ENCODE results near the gene PDE1C. TPM values are rescaled to one million over a fixed set of nuclear protein-coding genes. Genes with fewer than 3 reads are reported as not detected.

The PDE1C gene
- total RNA-seq, 2 donors from 2014 or later, result 35.7 to 47.8 TPM

DNA sequence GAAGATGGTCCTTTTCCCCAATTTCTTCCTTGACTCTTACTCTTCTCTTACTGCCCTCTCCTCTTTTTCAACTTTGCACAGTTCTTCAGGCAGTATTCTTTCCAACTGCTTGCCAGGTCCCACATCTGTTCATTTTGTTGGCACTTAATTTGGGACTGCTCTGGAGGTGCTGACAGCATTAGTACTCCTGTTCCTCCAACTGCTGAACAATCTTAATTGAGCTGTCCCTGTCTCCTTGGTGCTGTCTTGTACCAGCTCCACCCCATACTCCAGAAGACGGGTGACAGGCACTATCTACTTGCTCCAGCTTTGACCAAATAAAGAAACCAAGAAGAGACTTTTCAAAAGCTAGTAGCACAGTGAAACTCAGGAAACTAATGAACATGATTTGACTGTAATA lies 160.0 kb downstream of the PDE1C start:
- TF ChIP-seq, protein P1, sequence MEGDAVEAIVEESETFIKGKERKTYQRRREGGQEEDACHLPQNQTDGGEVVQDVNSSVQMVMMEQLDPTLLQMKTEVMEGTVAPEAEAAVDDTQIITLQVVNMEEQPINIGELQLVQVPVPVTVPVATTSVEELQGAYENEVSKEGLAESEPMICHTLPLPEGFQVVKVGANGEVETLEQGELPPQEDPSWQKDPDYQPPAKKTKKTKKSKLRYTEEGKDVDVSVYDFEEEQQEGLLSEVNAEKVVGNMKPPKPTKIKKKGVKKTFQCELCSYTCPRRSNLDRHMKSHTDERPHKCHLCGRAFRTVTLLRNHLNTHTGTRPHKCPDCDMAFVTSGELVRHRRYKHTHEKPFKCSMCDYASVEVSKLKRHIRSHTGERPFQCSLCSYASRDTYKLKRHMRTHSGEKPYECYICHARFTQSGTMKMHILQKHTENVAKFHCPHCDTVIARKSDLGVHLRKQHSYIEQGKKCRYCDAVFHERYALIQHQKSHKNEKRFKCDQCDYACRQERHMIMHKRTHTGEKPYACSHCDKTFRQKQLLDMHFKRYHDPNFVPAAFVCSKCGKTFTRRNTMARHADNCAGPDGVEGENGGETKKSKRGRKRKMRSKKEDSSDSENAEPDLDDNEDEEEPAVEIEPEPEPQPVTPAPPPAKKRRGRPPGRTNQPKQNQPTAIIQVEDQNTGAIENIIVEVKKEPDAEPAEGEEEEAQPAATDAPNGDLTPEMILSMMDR (IDR thresholded peaks at IDR 0.05), result no peak
- H3K27ac ChIP-seq, result peak overlapping the region in 1 of 2 donors; percentile 29
- H3K4me1 ChIP-seq, result peaks cover 0 to 17% of the 10 kb centered on the region in 2 donors
- no peak overlapping the region for H3K4me3 ChIP-seq
- H3K27me3 ChIP-seq, result no peaks in the 10 kb centered on the region
- no peaks in the 10 kb centered on the region for H3K36me3 ChIP-seq
- no peaks in the 10 kb centered on the region for H3K9me3 ChIP-seq
- no peak for DNase-seq (ENCODE audit: low spot score)

DNA sequence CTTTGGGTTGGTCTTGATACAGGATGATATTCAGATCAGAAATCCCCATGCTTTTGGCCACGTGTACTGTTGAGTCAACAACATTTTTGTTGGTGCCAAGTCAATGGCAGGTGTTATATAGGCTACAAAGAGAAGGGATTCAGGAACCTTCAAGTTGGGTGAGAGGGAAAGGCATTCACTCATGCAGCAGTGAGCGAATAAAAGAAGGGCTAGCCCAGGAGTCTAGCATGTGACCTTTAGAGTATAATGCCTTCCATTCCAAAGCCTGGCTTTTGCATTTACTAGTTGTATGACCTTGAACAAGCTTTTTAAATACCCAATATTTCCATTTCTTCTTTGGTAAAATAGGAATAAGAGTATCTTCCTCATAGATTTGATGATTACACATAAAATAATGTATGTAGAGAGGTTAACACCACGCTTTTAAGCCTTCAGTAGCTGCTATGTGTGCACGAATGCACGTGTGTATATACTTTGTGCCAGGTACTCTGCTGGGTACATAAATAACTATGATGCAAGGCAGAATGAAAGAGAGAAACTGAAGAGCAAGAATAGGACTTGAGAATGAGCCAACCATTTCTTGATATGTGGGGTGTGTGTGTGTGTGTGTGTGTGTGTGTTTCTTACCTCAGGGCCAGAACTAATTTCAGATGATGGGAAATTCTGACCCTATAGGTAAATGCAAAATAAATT lies 163.6 kb downstream of the PDE1C start:
- TF ChIP-seq, protein P1 (IDR thresholded peaks at IDR 0.05), result no peak
- Histone ChIP-seq H3K9me3 (no peaks in the 10 kb centered on the region), H3K4me1 (peaks cover 0 to 8% of the 10 kb centered on the region in 2 donors), H3K4me3 (no peak overlapping the region), H3K27me3 (no peaks in the 10 kb centered on the region), H3K36me3 (no peaks in the 10 kb centered on the region), H3K27ac (peak overlapping the region in 1 of 2 donors; percentile 61)
- no peak for DNase-seq (ENCODE audit: low spot score)

DNA sequence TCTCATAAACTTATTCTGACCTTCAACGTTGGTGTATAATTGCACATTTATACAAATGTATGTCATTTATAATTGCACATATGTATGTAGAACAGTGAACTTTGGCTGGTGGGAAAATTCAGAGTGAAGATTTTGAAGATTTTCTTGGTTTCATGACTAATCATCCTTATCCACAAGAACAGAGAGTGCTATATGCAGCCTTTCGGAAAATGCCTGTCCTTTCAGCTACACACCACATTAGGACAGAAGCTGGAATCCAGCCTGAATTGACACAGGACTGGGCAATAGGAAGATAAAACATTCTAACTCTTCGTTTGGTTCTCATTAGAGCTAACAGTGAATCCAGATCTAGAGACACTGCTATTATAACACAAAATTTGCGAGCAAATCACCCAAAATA lies 166.2 kb downstream of the PDE1C start:
- peak overlapping the region in 1 of 2 donors; percentile 42 for H3K27ac ChIP-seq
- TF ChIP-seq, protein P1 (IDR thresholded peaks at IDR 0.05), result no peak
- no peak for DNase-seq (ENCODE audit: low spot score)
- no peaks in the 10 kb centered on the region for H3K36me3 ChIP-seq
- no peaks in the 10 kb centered on the region for H3K9me3 ChIP-seq
- H3K27me3 ChIP-seq, result no peaks in the 10 kb centered on the region
- H3K4me3 ChIP-seq, result no peak overlapping the region
- H3K4me1 ChIP-seq, result peaks cover 0 to 4% of the 10 kb centered on the region in 2 donors

DNA sequence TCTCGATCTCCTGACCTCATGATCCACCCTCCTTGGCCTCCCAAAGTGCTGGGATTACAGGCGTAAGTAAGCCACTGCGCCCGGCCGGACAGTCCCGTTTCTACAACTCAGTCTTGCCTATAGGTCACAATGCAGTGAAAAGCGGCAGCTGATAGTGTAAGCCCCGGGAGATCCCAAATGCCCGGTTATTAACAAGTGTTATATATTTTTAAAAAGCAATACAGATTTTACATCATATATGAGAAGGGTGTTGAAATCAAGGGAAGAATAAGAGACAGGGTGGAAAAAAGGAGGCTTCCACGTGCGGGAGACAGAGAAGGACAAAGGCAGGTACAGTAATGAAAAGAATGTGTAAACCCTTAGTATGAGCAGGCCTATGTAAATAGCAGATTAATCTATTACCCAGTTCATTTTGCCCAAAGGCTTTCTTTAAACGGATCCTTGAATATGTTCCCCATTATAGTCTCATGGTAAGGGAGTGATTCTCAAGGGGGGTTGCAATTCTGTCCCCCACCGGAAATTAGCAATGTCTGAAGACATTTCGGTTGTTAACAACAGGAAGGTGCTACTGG lies 170.8 kb downstream of the PDE1C start:
- Histone ChIP-seq H3K27ac (no peak overlapping the region), H3K4me1 (peaks cover 0 to 17% of the 10 kb centered on the region in 2 donors)

DNA sequence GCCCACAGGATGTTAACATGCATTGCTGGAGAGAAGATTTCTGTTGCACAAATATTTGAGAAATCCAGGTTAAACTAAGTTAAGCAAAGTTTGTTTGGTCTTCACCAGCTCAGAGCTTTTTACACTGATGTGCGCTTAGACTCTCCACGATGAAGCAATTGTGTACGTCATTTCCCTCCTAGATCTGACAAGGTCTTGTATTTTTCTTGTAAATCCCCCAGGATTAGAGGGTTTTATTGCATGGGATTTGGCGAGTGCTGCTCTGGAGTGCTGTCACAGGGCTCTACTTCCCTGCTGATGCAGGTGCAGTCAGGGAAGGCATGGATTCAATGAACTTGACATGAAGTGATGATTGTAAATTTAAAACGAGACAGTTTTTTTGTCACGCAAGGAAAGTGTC lies 173.3 kb downstream of the PDE1C start:
- TF ChIP-seq, protein P1 (IDR thresholded peaks at IDR 0.05), result no peak
- Histone ChIP-seq H3K27me3 (no peaks in the 10 kb centered on the region), H3K4me1 (peaks cover 0 to 17% of the 10 kb centered on the region in 2 donors), H3K9me3 (no peaks in the 10 kb centered on the region), H3K27ac (no peak overlapping the region), H3K4me3 (no peak overlapping the region), H3K36me3 (no peaks in the 10 kb centered on the region)
- no peak for DNase-seq (ENCODE audit: low spot score)

More for the DNA sequence above, 170.8 kb downstream of the PDE1C start:
- TF ChIP-seq, protein P1 (IDR thresholded peaks at IDR 0.05), result no peak
- DNase-seq (ENCODE audit: low spot score), result no peak
- Histone ChIP-seq H3K9me3 (no peaks in the 10 kb centered on the region), H3K27me3 (no peaks in the 10 kb centered on the region), H3K4me3 (no peak overlapping the region), H3K36me3 (no peaks in the 10 kb centered on the region)

Measured in right atrium auricular region (tissue), 2 donors.